Raji (cell line): ENCODE results near the gene MAST4.

Source experiments
- POLR2A ChIP-seq: IDR thresholded peaks from 2 replicates; pipeline ENCODE4 v1.6.1; 2011; ENCODE audit warnings: low read depth, low read length, control low read depth; ENCODE audit not compliant: insufficient read depth

The MAST4 gene

DNA sequence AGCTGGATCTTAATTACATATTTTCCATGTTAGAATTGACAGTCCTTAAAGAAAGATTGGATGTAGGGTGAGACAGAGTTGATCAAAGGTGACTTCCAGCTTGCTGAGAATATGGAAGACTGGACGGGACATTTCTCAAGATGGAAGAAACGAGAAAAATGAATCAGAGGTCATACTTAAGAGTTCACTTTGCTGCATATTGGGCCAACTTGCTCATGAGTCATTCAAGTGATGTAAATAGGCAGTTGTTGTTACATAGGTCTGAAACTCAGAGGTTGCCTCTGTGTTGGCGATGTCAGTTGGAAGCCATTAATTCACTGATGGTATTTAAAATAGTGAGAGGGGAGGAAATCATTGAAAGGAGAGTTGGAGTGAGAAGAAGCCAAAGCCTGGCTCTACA is 467.6 kb downstream of the MAST4 start:
- TF ChIP-seq POLR2A = no peak

DNA sequence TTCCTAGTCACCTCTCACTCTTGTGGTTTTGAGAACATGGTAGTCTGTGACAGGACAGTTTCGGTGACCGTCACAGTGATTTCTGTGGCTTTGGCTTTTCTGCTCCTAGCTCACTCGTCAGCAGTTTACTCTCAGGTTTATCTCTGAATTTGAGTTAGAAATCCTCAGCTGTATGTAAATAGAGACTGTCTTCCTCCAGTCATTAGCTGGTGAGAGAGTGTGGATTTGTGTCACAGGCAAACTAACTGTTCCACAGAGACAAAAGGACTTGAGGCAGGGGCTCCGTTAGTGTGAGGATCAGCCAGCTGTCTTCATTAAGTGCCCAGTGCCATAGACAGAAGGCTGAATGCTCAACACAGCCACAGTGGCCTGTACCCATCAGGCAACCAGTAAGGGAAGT is 469.0 kb downstream of the MAST4 start:
- no peak for TF ChIP-seq POLR2A

DNA sequence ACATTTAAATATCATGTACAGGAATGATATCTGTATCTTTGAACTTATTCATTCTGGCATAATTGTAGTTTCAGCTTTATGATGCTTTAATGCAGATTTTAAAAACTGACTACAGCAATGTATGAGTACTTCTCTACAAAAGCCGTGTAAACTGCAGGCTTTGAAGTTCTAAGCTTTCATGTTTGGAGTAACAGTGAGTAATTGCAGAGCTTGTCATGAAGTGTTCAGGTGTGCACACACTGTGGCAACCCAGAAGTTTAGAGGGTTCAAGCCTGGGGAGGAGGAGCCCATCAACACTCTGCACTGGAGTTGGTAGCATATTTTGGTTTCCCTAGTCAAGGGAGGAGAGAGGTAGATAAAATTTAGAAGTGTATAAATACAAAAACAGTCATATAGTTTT is 469.5 kb downstream of the MAST4 start:
- no peak for TF ChIP-seq POLR2A

DNA sequence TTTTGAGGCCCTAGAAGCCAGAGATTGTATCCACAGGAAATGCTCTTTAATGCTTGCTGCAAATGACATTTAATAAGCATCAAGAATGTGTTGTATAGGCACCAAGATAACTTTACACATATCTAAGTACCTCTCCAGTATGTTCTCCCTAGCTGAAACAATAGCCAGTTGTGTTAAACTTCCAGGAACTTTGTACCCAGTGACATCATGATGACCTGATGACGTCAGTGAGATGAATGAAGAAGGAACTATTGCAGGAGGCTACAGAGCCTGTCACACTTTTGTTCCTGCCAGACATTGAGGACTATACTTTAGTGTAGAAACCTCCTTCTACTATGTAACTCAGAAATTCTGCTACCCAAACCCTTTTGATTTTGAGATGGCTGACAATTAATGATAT is 470.6 kb downstream of the MAST4 start:
- TF ChIP-seq POLR2A = no peak

DNA sequence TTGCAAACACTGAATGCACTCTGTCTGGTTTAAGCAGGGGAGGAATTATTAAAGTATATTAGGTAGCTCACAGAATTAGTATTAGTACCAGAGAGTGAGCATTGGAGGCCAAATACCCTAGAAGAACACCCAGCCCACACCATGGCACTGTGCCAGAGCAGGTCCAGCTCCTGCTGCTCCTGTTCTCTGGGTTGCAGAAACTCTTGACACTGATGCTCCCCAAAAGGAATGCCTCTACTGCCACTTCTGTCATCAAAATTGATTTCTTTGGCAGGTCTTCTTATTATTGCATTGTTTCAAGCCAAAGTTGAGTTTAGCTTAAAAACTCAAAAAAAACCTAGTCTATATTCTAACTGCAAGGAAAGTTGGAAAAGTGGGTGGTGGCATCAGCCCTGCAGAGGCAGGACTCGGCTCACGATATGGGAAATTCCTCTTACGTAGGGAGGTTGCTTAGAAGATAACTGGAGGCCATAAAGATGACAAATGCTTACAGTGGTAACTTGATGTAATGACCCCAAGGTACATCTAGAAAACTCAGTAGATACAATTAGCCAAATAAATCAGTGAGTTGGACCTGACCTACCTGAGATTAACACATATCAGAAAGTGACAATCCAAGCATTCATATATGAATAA is 477.0 kb downstream of the MAST4 start:
- TF ChIP-seq POLR2A = no peak

DNA sequence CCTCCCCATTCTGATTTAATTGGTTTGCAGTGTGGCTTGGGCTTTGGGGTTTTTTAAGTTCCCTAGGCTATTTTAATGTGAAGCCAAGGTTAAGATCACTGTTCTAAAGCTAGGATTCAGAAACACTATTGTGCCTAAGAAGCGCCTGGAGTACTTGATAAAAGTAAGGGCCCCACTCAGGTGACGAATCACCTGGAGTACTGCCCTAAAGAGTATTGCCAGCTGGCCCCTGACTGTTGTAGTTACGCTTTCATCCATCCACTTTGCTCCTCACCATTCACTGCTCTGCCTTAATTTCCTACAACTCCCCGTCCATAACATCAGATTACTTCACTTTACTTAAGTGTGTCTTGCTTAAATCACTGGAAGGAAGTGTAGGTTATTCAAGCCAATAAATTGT is 481.1 kb downstream of the MAST4 start:
- no peak for TF ChIP-seq POLR2A

DNA sequence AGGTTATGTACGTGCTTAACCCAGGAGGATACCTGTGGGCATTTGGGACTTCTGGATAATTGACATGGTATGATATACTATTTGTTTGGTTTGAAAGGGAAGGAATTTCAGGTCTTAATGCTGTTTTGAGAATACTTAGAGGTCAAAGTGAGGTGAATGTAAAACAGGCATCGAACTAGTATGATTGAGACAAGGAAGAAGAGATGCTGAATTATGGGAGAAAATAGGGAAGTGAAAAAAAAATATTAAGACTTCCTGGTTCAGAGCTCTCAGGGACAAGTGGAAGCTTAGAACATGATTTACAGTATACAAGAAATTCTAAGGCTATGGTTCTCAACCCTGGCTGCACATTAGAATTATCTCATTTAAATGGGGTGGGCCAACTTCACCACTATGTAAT is 485.1 kb downstream of the MAST4 start:
- no peak for TF ChIP-seq POLR2A

DNA sequence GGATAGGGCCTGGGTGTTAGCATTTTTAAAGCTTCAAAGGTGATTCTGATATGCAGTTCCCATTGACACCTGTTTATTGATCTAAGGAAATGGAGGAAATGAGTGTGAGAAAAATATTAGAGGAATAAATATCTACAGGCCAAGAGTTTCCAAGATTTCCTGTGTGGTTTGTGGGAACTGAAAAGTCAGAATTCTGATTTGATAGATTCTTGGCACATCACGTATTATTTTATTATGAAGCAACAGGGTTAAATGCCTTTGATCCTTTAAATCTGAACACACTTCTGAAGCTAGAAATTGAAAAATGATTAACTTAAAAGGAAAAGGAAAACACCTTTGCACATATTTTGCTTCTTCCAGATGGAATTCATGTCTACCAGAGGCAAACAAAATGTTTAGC is 486.7 kb downstream of the MAST4 start:
- TF ChIP-seq POLR2A = no peak

DNA sequence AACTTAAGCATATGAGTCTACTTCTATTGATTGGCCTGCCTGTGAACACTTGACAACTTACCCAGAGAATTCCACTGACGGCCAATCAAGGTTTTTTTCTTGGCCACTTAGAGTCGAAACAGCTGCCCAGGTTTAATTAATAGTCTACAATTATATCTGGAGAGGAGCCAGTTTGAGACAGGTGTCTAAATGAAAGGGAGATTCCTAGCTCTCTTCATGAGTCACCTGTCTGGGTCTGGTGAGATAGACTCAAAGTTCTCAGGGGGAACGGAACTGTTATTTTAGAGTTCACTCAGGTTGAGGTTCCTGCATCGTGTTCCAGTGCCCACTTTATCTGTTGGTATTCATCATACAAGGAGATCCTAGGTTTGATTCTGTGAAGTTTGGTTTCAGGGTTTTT is 489.4 kb downstream of the MAST4 start:
- no peak for TF ChIP-seq POLR2A

DNA sequence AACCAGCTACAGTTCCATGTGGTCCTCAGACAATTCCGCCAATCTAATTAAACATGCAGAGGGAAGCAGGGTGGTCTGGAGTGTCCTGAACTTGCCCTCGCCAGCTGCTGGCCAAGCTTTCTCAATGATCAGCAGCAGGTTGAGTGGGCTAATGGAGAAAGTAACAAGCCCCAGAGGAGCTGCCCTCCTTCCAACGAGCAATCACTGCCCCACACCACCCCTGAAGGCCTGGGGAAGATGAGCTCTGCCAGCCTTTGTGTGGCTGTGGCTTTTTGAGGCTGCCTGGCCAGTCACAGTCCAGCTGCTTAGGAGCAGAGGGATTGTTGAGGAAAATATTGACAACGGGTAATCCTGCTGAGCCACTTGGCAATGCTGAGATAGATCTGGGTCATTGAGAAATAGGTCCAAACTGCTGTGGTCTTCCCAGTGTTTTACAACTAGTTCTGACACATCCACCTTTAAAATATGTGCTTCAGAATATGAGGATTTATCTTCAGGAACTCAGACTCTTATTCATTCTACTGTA is 493.1 kb downstream of the MAST4 start:
- no peak for TF ChIP-seq POLR2A

DNA sequence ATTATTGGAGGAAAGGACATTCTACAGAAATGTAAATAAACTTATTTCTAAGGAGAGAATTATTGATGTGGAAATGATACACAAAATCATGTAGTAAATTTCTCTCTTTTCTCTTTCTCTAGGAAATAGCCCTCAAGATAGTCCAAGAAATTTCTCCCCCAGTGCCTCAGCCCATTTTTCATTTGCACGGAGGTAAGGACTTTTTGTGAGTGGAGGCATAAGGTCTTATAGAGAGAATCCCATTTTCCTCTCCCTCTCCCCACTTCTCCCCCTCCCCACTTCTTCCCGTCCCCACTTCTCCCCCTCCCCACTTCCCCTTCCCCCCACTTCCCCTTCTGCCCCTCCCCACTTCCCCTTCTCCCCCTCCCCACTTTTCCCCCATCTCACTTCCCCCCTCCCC is 493.8 kb downstream of the MAST4 start:
- no peak for TF ChIP-seq POLR2A

DNA sequence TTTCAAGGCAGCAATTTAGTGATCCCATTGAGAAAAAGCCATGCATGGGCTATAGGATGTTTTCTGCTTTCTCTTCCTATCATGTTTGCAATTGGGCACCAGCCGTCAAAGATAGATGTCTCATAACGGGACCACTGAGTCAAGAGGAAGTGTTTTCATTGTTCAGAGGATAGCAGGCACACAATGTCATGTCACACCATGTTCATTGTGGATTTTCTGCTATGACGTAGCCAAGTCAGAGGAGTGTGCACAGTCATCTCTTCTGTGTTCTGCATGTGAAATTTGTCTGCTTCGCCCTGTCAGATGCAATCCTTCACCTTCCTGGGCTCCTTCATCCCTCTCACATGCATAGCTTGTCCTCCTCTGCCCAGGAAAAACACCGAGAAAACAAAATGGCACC is 494.4 kb downstream of the MAST4 start:
- TF ChIP-seq POLR2A = no peak

DNA sequence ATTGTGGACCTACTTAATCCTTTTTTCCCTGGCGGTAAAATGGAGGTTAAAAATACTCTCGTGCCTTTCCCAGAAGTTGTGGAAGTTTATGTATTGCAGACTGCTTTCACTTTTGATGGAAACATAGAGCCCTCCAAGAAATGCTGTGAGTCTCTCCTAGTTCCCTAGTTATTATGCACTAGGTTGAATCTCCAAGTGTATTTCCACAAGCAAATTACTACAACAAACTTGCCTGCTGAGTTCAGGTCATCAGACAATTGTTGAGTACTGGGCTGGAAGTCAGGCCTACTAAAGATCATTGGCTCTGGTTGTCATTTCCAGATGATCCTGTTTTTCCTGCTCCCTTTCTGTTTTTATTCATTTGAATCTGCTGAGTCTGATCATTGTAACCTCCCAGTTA is 496.3 kb downstream of the MAST4 start:
- no peak for TF ChIP-seq POLR2A

DNA sequence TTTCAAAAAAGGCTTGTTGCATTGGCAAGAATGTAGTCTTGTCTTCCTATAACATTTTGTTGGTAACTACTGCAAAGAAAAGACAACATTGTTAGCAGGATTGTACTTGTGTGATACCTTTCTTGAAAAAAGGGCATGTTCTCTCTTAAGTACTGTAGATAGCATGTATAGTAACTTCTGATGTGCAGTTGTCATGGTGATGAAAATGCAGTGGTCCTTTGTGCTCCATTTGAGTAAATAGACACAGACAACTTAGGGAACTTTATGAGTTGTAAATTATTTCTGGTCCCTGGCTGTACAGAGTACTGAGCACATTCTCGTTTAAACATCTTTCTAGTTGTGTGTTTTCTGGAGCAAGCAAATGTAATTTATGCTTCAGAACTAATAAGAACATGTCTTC is 497.1 kb downstream of the MAST4 start:
- no peak for TF ChIP-seq POLR2A

DNA sequence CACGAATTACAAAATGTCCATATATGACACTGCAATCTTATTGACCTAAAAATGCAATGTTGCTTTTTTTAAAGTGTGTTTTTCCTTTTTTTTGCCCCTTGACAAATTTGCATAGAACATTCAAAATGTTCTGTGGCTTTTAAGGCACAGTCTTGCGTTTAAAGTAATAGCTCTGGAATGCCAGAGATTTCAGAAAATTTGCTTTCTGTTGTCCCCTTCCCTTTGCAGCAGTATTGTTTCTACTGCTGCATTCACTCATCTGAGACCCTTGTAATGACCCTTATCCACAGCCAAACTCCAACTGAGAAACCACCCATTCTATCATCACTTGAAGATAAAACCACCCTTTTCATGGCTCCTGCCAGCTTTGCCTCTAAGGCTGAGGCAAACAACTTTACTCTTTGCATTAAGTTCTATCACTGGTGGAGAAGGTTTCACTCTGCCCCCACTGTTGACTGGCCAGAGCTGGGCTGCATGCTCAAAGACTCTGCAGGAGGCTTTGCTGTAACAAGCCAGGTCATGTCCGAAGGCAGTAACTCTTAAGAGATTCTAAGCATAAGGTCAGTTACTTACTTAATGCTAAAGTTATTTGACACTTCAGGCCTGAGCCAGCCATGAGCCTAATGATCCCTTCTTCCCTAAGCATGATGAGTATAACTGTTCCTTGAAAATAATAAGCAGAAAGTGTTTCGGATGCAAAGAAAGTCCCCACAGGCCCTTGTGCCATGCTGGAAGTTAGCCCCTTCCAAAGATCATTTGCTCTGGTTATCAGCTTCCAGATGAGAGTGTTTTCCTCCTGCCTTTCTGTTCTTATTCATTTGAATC is 498.5 kb downstream of the MAST4 start:
- no peak for TF ChIP-seq POLR2A

DNA sequence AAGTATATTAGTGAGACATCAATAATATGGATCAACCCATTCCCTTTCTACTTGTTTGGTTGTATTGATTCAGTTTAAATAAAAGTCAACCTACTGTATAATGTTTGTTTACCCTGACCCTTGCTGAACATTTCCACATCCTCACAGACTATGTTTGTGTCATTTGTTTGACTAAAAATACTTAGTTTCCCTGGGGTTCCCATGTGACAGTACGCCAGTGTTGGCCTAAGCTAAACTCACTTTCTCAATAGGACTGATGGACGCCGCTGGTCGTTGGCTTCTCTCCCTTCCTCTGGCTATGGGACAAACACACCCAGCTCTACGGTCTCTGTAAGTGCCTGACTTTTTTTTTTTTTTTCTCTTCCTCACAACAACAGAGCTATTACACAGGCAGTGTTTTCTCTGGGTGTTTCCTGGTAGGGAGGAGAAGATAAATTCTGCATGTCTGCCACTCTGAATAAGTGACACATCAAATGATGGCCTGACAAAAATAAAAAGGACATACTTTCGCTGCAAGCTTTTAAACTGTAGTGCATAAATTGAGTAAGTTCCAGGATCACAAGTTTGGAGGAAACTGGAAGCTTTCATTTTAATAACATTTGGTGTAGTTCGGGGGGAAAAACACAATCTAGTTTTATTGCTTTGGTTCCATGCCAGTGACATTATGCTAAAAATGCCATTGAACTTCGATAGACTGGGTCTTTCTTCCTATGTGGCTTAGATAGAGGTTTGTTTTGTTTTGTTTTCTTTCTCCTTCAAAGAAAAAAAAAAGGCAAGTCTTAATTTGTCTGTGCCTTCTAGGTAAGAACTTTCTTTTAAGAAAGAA is 499.4 kb downstream of the MAST4 start:
- no peak for TF ChIP-seq POLR2A

DNA sequence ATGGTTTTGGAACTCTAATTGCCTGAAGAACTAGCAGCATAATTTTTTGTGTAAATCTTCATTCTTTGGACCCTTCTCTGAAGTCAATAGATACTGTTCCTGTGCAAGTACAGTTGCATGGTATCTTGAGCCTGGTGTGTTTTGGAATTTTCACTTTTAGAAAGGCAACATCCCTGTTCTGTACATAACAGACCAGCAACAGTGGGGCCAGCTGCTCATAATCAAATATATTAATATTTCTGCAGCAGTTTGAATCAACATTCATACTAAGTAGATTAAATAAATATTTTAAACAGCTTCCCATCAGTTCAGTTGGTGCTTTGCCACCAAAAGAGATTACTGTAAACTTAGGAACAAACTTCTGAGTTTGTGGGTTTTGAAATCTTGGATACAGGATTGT is 502.5 kb downstream of the MAST4 start:
- TF ChIP-seq POLR2A = no peak
